ENCODE results near the gene POU2F3.

DNA sequence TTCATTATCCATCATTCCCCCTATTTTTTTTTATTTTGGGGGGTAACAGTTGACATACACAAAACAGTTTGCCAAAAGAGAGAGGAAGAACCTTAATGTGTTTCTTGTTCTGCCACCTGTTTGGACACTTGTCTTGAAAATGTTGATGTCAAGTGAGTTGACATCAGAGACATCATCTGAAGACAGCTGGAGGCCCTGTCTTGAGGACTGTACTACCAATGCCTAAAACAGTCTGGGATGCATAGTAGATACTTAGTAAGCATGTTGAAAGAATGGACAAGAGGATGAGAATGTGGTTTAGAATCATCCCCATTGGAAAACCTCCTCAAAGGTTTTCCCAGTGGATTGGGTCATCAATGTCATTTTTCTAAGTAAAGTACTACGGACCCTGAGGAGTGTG is 93.9 kb downstream of the POU2F3 start:
- TF ChIP-seq, protein P1, sequence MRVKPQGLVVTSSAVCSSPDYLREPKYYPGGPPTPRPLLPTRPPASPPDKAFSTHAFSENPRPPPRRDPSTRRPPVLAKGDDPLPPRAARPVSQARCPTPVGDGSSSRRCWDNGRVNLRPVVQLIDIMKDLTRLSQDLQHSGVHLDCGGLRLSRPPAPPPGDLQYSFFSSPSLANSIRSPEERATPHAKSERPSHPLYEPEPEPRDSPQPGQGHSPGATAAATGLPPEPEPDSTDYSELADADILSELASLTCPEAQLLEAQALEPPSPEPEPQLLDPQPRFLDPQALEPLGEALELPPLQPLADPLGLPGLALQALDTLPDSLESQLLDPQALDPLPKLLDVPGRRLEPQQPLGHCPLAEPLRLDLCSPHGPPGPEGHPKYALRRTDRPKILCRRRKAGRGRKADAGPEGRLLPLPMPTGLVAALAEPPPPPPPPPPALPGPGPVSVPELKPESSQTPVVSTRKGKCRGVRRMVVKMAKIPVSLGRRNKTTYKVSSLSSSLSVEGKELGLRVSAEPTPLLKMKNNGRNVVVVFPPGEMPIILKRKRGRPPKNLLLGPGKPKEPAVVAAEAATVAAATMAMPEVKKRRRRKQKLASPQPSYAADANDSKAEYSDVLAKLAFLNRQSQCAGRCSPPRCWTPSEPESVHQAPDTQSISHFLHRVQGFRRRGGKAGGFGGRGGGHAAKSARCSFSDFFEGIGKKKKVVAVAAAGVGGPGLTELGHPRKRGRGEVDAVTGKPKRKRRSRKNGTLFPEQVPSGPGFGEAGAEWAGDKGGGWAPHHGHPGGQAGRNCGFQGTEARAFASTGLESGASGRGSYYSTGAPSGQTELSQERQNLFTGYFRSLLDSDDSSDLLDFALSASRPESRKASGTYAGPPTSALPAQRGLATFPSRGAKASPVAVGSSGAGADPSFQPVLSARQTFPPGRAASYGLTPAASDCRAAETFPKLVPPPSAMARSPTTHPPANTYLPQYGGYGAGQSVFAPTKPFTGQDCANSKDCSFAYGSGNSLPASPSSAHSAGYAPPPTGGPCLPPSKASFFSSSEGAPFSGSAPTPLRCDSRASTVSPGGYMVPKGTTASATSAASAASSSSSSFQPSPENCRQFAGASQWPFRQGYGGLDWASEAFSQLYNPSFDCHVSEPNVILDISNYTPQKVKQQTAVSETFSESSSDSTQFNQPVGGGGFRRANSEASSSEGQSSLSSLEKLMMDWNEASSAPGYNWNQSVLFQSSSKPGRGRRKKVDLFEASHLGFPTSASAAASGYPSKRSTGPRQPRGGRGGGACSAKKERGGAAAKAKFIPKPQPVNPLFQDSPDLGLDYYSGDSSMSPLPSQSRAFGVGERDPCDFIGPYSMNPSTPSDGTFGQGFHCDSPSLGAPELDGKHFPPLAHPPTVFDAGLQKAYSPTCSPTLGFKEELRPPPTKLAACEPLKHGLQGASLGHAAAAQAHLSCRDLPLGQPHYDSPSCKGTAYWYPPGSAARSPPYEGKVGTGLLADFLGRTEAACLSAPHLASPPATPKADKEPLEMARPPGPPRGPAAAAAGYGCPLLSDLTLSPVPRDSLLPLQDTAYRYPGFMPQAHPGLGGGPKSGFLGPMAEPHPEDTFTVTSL (CRISPR knock-in tag; IDR thresholded peaks at IDR 0.05; ENCODE audit: borderline replicate concordance) = no peak
- TF ChIP-seq NR2F1 (CRISPR knock-in tag; IDR thresholded peaks at IDR 0.05) = no peak
- TF ChIP-seq POLR2AphosphoS5 (IDR thresholded peaks at IDR 0.05; ENCODE audit: low read depth, low read length) = no peak
- TF ChIP-seq CHD2 (IDR thresholded peaks at IDR 0.05; ENCODE audit: low read depth, low read length) = no peak
- no peak for TF ChIP-seq LCORL (IDR thresholded peaks at IDR 0.05)
- TF ChIP-seq LCORL (CRISPR knock-in tag; IDR thresholded peaks at IDR 0.05) = no peak
- TF ChIP-seq CTCF (CRISPR knock-in tag; IDR thresholded peaks at IDR 0.05) = no peak
- TF ChIP-seq TCF7 (IDR thresholded peaks at IDR 0.05; ENCODE audit: low read depth) = no peak
- TF ChIP-seq ZMYM4 (CRISPR knock-in tag; IDR thresholded peaks at IDR 0.05) = no peak
- TF ChIP-seq HNRNPH1 (optimal IDR thresholded peaks at IDR 0.05; ENCODE audit: low read depth, low read length) = no peak
- no peak for TF ChIP-seq HNRNPK (IDR thresholded peaks at IDR 0.05; ENCODE audit: low read depth, low read length, poor library complexity, severe bottlenecking)
- TF ChIP-seq, protein P2, sequence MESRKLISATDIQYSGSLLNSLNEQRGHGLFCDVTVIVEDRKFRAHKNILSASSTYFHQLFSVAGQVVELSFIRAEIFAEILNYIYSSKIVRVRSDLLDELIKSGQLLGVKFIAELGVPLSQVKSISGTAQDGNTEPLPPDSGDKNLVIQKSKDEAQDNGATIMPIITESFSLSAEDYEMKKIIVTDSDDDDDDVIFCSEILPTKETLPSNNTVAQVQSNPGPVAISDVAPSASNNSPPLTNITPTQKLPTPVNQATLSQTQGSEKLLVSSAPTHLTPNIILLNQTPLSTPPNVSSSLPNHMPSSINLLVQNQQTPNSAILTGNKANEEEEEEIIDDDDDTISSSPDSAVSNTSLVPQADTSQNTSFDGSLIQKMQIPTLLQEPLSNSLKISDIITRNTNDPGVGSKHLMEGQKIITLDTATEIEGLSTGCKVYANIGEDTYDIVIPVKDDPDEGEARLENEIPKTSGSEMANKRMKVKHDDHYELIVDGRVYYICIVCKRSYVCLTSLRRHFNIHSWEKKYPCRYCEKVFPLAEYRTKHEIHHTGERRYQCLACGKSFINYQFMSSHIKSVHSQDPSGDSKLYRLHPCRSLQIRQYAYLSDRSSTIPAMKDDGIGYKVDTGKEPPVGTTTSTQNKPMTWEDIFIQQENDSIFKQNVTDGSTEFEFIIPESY (CRISPR knock-in tag; IDR thresholded peaks at IDR 0.05) = no peak
- TF ChIP-seq E2F1 (CRISPR knock-in tag; IDR thresholded peaks at IDR 0.05) = no peak
- no peak for TF ChIP-seq HNF1A (IDR thresholded peaks at IDR 0.05; ENCODE audit: low read depth)
- TF ChIP-seq HNF1A (CRISPR knock-in tag; IDR thresholded peaks at IDR 0.05; ENCODE audit: borderline replicate concordance) = no peak
